Right cardiac atrium (tissue), 5 donors: ENCODE results near the gene BMS1. TPM values are rescaled to one million over a fixed set of nuclear protein-coding genes. Genes with fewer than 3 reads are reported as not detected.

ENCODE experiments used
- ATAC-seq, 2 donors: fragments of 200-7000 bp; cut with Tn5 transposase; one replicate each; pipeline versions ENCODE4 v1.8.0 to v1.9.1; 2020; ENCODE audit warnings: moderate library complexity in 2 of 2, mild to moderate bottlenecking in 1 of 2
- DNase-seq, 3 donors: peaks; one replicate each; pipeline ENCODE4 v3.0.0-alpha.2; 2020
- H3K27ac ChIP-seq: one replicate; pipeline ENCODE4 v1.5.1; 2013; ENCODE audit warnings: mild to moderate bottlenecking, low read length, control low read depth, moderate library complexity
- H3K27me3 ChIP-seq: one replicate; pipeline ENCODE4 v1.6.1; 2013; ENCODE audit not compliant: control insufficient read depth, insufficient read depth
- H3K4me1 ChIP-seq: one replicate; pipeline ENCODE4 v1.6.1; 2013; ENCODE audit warnings: low read length; ENCODE audit not compliant: control insufficient read depth, insufficient read depth
- H3K4me3 ChIP-seq: one replicate; pipeline ENCODE4 v1.5.1; 2013; ENCODE audit warnings: low read length, control low read depth
- H3K9me3 ChIP-seq: one replicate; pipeline ENCODE4 v1.6.1; 2013; ENCODE audit warnings: low read length; ENCODE audit not compliant: control insufficient read depth
- WGBS: extraction: QIAGEN DNeasy Blood & Tissue Kit; methylation state at CpG from one replicate; pipeline ENCODE4 v1.1.7; 2013; 5-methylcytosine and 5-hydroxymethylcytosine counted together
- intact Hi-C, 4 donors: fragments of 100-400 bp; cut with DNase I; formaldehyde crosslinking; loops; one replicate each; pipeline versions ENCODE4 v1.11.0 to v1.14.0; 2022 to 2023
- polyA plus RNA-seq: library from polyadenylated mRNA; stranded (reverse); fragments of 200-250 nt; gene quantifications from one replicate; pipeline ENCODE4 v1.2.3, GENCODE V29; 2013
- total RNA-seq, 4 donors: library from RNA; stranded (reverse); fragmentation: NEBNext Ultra II Directional; extraction: Animal tissue kit (Norgen Biotek cat#: 25700); gene quantifications; one replicate each; pipeline ENCODE4 v1.2.1, GENCODE V29; 2021
- donor health status: healthy with polysubstance abuse.
- donor health status: DM: no; HTN: yes; CAD: no.
- donor health status: DM: no; HTN: no; CAD: no.
- donor health status: DM: no; HTN: yes; CAD: no; lungs with severe emphysema.
- donor health status: DM: yes; HTN: yes; CAD: no.

BMS1 gene
- total and polyA plus RNA-seq, 5 donors = 6.8 to 13.1 (median 11.9) TPM

GRCh38 chr10:42875798-42876341 lies 93.3 kb downstream of the BMS1 start:
- Histone ChIP-seq H3K9me3 (no peaks in the 10 kb centered on the region), H3K27me3 (no peaks in the 10 kb centered on the region), H3K4me1 (no peaks in the 10 kb centered on the region), H3K27ac (no peak overlapping the region), H3K4me3 (no peak overlapping the region)
- 29% methylated on average over 12 of the region's 12 CpGs for WGBS
- ATAC-seq (peak in 1 of 2 donors; percentile 57), DNase-seq (peak in 2 of 3 donors; percentile 42 to 73)
- intact Hi-C loops = no loop called here

GRCh38 chr10:42876476-42876875 lies 93.9 kb downstream of the BMS1 start:
- no peak for DNase-seq
- Histone ChIP-seq H3K27me3 (no peaks in the 10 kb centered on the region), H3K9me3 (no peaks in the 10 kb centered on the region), H3K4me3 (no peak overlapping the region), H3K4me1 (no peaks in the 10 kb centered on the region), H3K27ac (no peak overlapping the region)
- WGBS = 84% methylated on average over 9 of the region's 9 CpGs
- ATAC-seq = no peak
- intact Hi-C loops = no loop called here

- Histone ChIP-seq H3K27me3 (no peaks in the 10 kb centered on the region), H3K4me3 (no peak overlapping the region), H3K4me1 (no peaks in the 10 kb centered on the region), H3K27ac (no peak overlapping the region), H3K9me3 (no peaks in the 10 kb centered on the region)
- ATAC-seq (no peak), DNase-seq (no peak)
- intact Hi-C loops = no loop called here
- 89% methylated on average over 6 of the region's 6 CpGs for WGBS
Observed at GRCh38 chr10:42876945-42877344, 94.3 kb downstream of the BMS1 start.

GRCh38 chr10:42877496-42878030 lies 95.0 kb downstream of the BMS1 start:
- H3K9me3 ChIP-seq = no peaks in the 10 kb centered on the region
- DNase-seq (no peak), ATAC-seq (no peak)
- no peaks in the 10 kb centered on the region for H3K4me1 ChIP-seq
- no peak overlapping the region for H3K27ac ChIP-seq
- no peak overlapping the region for H3K4me3 ChIP-seq
- intact Hi-C loops = no loop called here
- no peaks in the 10 kb centered on the region for H3K27me3 ChIP-seq
- WGBS = 81% methylated on average over 4 of the region's 4 CpGs

GRCh38 chr10:42878134-42878820 lies 95.7 kb downstream of the BMS1 start:
- Histone ChIP-seq H3K4me3 (no peak overlapping the region), H3K27ac (no peak overlapping the region), H3K27me3 (no peaks in the 10 kb centered on the region), H3K9me3 (no peaks in the 10 kb centered on the region), H3K4me1 (no peaks in the 10 kb centered on the region)
- WGBS = 90% methylated on average over 13 of the region's 13 CpGs
- intact Hi-C loops = no loop called here
- no peak for ATAC-seq
- no peak for DNase-seq

DNA sequence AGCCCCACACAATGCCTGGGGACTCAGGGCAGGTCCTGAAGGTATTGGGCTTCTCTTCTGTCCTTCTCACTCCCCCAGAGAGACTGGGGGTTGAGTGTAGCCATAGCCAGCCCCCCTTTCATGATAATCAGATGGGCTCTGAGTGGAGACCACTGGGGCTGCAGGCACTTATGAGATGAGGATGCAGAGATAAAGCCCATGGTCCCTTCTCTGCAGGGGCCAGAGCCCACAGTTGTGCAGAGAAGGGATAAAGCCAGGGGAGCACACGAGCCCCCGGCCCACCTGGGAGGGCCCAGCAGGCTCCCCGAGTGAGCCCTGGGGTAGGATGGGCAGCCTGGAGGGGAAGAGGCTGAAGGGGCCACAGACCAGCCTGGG lies 96.2 kb downstream of the BMS1 start:
- H3K4me3 ChIP-seq = no peak overlapping the region
- ATAC-seq = no peak
- WGBS = 69% methylated on average over 3 of the region's 3 CpGs
- no peak overlapping the region for H3K27ac ChIP-seq
- intact Hi-C loops = no loop called here
- H3K9me3 ChIP-seq = no peaks in the 10 kb centered on the region
- no peaks in the 10 kb centered on the region for H3K27me3 ChIP-seq
- H3K4me1 ChIP-seq = no peaks in the 10 kb centered on the region
- no peak for DNase-seq

- Histone ChIP-seq H3K4me3 (no peak overlapping the region), H3K4me1 (no peaks in the 10 kb centered on the region), H3K27me3 (no peaks in the 10 kb centered on the region), H3K9me3 (no peaks in the 10 kb centered on the region), H3K27ac (no peak overlapping the region)
- ATAC-seq (no peak), DNase-seq (no peak)
- intact Hi-C loops = no loop called here
- WGBS = 77% methylated on average over 30 of the region's 30 CpGs
Observed at GRCh38 chr10:42879380-42880254, 97.0 kb downstream of the BMS1 start.

GRCh38 chr10:42880255-42880620 lies 97.6 kb downstream of the BMS1 start:
- H3K27ac ChIP-seq = no peak overlapping the region
- H3K9me3 ChIP-seq = no peaks in the 10 kb centered on the region
- H3K4me1 ChIP-seq = no peaks in the 10 kb centered on the region
- 91% methylated on average over 16 of the region's 16 CpGs for WGBS
- no peak for ATAC-seq
- no peak for DNase-seq
- H3K4me3 ChIP-seq = no peak overlapping the region
- no peaks in the 10 kb centered on the region for H3K27me3 ChIP-seq
- intact Hi-C loops = no loop called here

GRCh38 chr10:42882597-42882996 lies 100.0 kb downstream of the BMS1 start:
- no peak overlapping the region for H3K27ac ChIP-seq
- no peaks in the 10 kb centered on the region for H3K27me3 ChIP-seq
- no peak for ATAC-seq
- intact Hi-C loops = no loop called here
- no peaks in the 10 kb centered on the region for H3K9me3 ChIP-seq
- WGBS = 86% methylated on average over 3 of the region's 3 CpGs
- no peak overlapping the region for H3K4me3 ChIP-seq
- H3K4me1 ChIP-seq = no peaks in the 10 kb centered on the region
- DNase-seq = no peak
